Neural cell (in vitro differentiated cells): ENCODE results near the gene TMEM132E.

ENCODE experiments used
- EZH2 ChIP-seq: fragments of 200-600, 300-800 bp; shearing (Covaris generic), sonication (generic); IDR thresholded peaks from 2 replicates; pipeline ENCODE4 v1.6.1; 2014; ENCODE audit warnings: antibody characterized with exemption, low read length, borderline replicate concordance, mild to moderate bottlenecking; ENCODE audit not compliant: insufficient read depth, poor library complexity, severe bottlenecking
- MXI1 ChIP-seq: fragments of 450-650 bp; conservative IDR thresholded peaks from 2 replicates; pipeline ENCODE4 v1.6.1; 2014; ENCODE audit warnings: antibody characterized with exemption, mild to moderate bottlenecking; ENCODE audit not compliant: poor library complexity, severe bottlenecking
- POLR2AphosphoS5 ChIP-seq: IDR thresholded peaks from 2 replicates; pipeline ENCODE4 v1.6.1; 2012
- RAD21 ChIP-seq: fragments of 450-650 bp; conservative IDR thresholded peaks from 2 replicates; pipeline ENCODE4 v1.6.1; 2014; ENCODE audit warnings: antibody characterized with exemption, mild to moderate bottlenecking, moderate library complexity
- TAF1 ChIP-seq: IDR thresholded peaks from 2 replicates; pipeline ENCODE4 v1.6.1; 2012; ENCODE audit warnings: low read depth
- TF ChIP-seq, protein P1 (sequence below): fragments of 450-650 bp; IDR thresholded peaks from 2 replicates; pipeline ENCODE4 v1.5.1; 2014; ENCODE audit warnings: antibody characterized with exemption, mild to moderate bottlenecking, moderate library complexity; ENCODE audit not compliant: poor library complexity, severe bottlenecking

GRCh38 chr17:34549966-34550365 lies 29.4 kb upstream of the TMEM132E start:
- TF ChIP-seq, protein P1, sequence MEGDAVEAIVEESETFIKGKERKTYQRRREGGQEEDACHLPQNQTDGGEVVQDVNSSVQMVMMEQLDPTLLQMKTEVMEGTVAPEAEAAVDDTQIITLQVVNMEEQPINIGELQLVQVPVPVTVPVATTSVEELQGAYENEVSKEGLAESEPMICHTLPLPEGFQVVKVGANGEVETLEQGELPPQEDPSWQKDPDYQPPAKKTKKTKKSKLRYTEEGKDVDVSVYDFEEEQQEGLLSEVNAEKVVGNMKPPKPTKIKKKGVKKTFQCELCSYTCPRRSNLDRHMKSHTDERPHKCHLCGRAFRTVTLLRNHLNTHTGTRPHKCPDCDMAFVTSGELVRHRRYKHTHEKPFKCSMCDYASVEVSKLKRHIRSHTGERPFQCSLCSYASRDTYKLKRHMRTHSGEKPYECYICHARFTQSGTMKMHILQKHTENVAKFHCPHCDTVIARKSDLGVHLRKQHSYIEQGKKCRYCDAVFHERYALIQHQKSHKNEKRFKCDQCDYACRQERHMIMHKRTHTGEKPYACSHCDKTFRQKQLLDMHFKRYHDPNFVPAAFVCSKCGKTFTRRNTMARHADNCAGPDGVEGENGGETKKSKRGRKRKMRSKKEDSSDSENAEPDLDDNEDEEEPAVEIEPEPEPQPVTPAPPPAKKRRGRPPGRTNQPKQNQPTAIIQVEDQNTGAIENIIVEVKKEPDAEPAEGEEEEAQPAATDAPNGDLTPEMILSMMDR: no peak
- TF ChIP-seq POLR2AphosphoS5 (no peak), EZH2 (no peak), RAD21 (no peak), TAF1 (no peak), MXI1 (no peak)
